ENCODE results near the gene IQGAP2. TPM values are rescaled to one million over a fixed set of nuclear protein-coding genes. Genes with fewer than 3 reads are reported as not detected.

The IQGAP2 gene
- total and polyA plus RNA-seq, 9 of the 15 experiments (the other 6 are each of a cell fraction or from before 2014, with no cell fraction given), result 8.7 to 23.2 (median 17.4) TPM

- BruUV-seq (replicated peaks), result no TSS peak
- peak; percentile 90 for ATAC-seq
- H3K27ac ChIP-seq (ENCODE audit: extremely low read depth, low read depth, low read length), result peak overlapping the region; percentile 88; the same call in 2 of the 3 replicates
- TF ChIP-seq ZNF695 (CRISPR knock-in tag; IDR thresholded peaks at IDR 0.05) (no peak), MLX (CRISPR knock-in tag; conservative IDR thresholded peaks at IDR 0.05) (no peak), ZNF766 (CRISPR knock-in tag; conservative IDR thresholded peaks at IDR 0.05) (peak; percentile 78; the same call in 1 of the 2 replicates), RREB1 (CRISPR knock-in tag; IDR thresholded peaks at IDR 0.05) (no peak), POLR3A (IDR thresholded peaks at IDR 0.05; ENCODE audit: borderline replicate concordance, extremely low read depth, insufficient read depth, insufficient read length) (no peak), PHF21A (IDR thresholded peaks at IDR 0.05; ENCODE audit: borderline replicate concordance, low read depth) (peak; percentile 83; the same call in 1 of the 2 replicates), RBM25 (IDR thresholded peaks at IDR 0.05; ENCODE audit: low read depth, low read length, severe bottlenecking) (no peak), MBD1 (CRISPR knock-in tag; IDR thresholded peaks at IDR 0.05) (no peak), MAX (CRISPR knock-in tag; IDR thresholded peaks at IDR 0.05) (peak; percentile 30; the same call in 1 of the 2 replicates), THRB (CRISPR knock-in tag; conservative IDR thresholded peaks at IDR 0.05) (peak; percentile 85; the same call in 1 of the 2 replicates)
Observed at GRCh38 chr5:76372323-76373054, 30.6 kb upstream of the IQGAP2 start.

More at GRCh38 chr5:76372323-76373054, 30.6 kb upstream of the IQGAP2 start:
- Histone ChIP-seq H3K9ac (ENCODE audit: insufficient read depth in 1 of 2, low read depth in 2 of 2, low read length in 2 of 2) (peak overlapping the region; percentile 46 to 86), H2AFZ (ENCODE audit: low read depth, low read length) (peak overlapping the region; percentile 69), H3K79me2 (ENCODE audit: control insufficient read depth, insufficient read depth, low read length) (no peaks in the 10 kb centered on the region), H3K9me1 (ENCODE audit: control insufficient read depth, insufficient read depth, low read length) (no peaks in the 10 kb centered on the region), H3K9me3 (replicated peaks; ENCODE audit: control insufficient read depth, insufficient read depth, low read depth, low read length) (no peaks in the 10 kb centered on the region), H3K4me3 (no peak overlapping the region), H3K4me2 (ENCODE audit: insufficient read depth, low read length) (peak overlapping the region; percentile 81), H3K4me1 (replicated peaks in 1 of 2; ENCODE audit: control insufficient read depth in 2 of 2, insufficient read depth in 2 of 2, low read length in 2 of 2) (peaks cover 24 to 48% of the 10 kb centered on the region in 2 experiments), H3K36me3 (ENCODE audit: control insufficient read depth, insufficient read depth, low read length) (no peaks in the 10 kb centered on the region), H3K27me3 (ENCODE audit: control insufficient read depth in 2 of 2, insufficient read depth in 2 of 2, low read length in 2 of 2) (no peaks in the 10 kb centered on the region), H4K20me1 (replicated peaks; ENCODE audit: control insufficient read depth, insufficient read depth, low read length) (no peaks in the 10 kb centered on the region)
- ChIA-PET CTCF (ENCODE audit: low intra/inter-chr PET ratio) (no interaction called here), POLR2A (interaction anchor here (0.6 to 1.3 kb wide), 7 partner anchors 8 to 215 kb away, joined by 3 to 7 read pairs (median 3); no protein-coding TSS in a partner anchor)
- DNase-seq (ENCODE audit: extremely low read depth in 1 of 4, low spot score in 3 of 4), result peak; percentile 79 to 91 (median 84)
- FAIRE-seq, result peak; percentile 99
- WGBS (ENCODE audit: insufficient coverage, low coverage, missing lambda C conversion rate), result 5% methylated on average over 11 of the region's 11 CpGs
- in situ Hi-C loops (cut with MboI) (no loop called here), intact Hi-C loops (cut with micrococcal nuclease) (loop anchor here (5.0 kb wide), 1 partner anchor 40 kb away; no protein-coding TSS in a partner anchor)
